Fibroblast of lung (primary cell): Measurements from ENCODE around the gene NR2F1-AS1. TPM values are rescaled to one million over a fixed set of nuclear protein-coding genes. Genes with fewer than 3 reads are reported as not detected.
A peak's percentile ranks its signal among the peaks of the same experiment; 100 is the strongest.
"Not testable (repeated sequence)": the region's sequence is repeated elsewhere in the genome, so short reads cannot be mapped to it uniquely, and the experiment has no call there.

Source experiments
- DNase-seq, 2 donors: peaks; one replicate each; pipeline versions ENCODE4 v3.0.0 to v3.0.0-alpha.2; 2010; ENCODE audit warnings: low read depth in 2 of 2
- H2AFZ ChIP-seq: 2 replicates; pipeline ENCODE4 v1.5.1; 2012; ENCODE audit warnings: low read length, control low read depth, inconsistent platforms
- H3K27ac ChIP-seq: 2 replicates; pipeline ENCODE4 v1.5.1; 2011; ENCODE audit warnings: low read length, control low read depth; ENCODE audit not compliant: insufficient read depth
- H3K27me3 ChIP-seq: 2 replicates; pipeline ENCODE4 v1.5.1; 2011; ENCODE audit warnings: mild to moderate bottlenecking, low read length; ENCODE audit not compliant: control insufficient read depth, insufficient read depth
- H3K36me3 ChIP-seq: 2 replicates; pipeline ENCODE4 v1.5.1; 2011; ENCODE audit warnings: low read length; ENCODE audit not compliant: control insufficient read depth, insufficient read depth
- H3K4me1 ChIP-seq: 2 replicates; pipeline ENCODE4 v1.5.1; 2011; ENCODE audit warnings: low read length; ENCODE audit not compliant: control insufficient read depth, insufficient read depth; ENCODE audit errors: extremely low read depth
- H3K4me2 ChIP-seq: 2 replicates; pipeline ENCODE4 v1.5.1; 2011; ENCODE audit warnings: low read length, control low read depth; ENCODE audit not compliant: insufficient read depth; ENCODE audit errors: extremely low read depth
- H3K4me3 ChIP-seq, 4 experiments: fragments of 200-600 bp in 1 of 4; sonication (generic) in 1 of 4; replicated peaks in 1 of 4; 2 replicates each; pipeline ENCODE4 v1.5.1; 2011 to 2016; ENCODE audit warnings: low read length in 4 of 4, low read depth in 3 of 4, mild to moderate bottlenecking in 3 of 4, control low read depth in 2 of 4, inconsistent platforms in 1 of 4, mixed read lengths in 1 of 4; ENCODE audit not compliant: insufficient read depth in 1 of 4; ENCODE audit errors: control extremely low read depth in 1 of 4
- H3K79me2 ChIP-seq: 2 replicates; pipeline ENCODE4 v1.5.1; 2012; ENCODE audit warnings: mild to moderate bottlenecking, low read length, inconsistent platforms; ENCODE audit not compliant: control insufficient read depth, insufficient read depth
- H3K9ac ChIP-seq: 2 replicates; pipeline ENCODE4 v1.5.1; 2011; ENCODE audit warnings: mild to moderate bottlenecking, low read length, control low read depth; ENCODE audit not compliant: insufficient read depth
- H3K9me3 ChIP-seq: 2 replicates; pipeline ENCODE4 v1.5.1; 2012; ENCODE audit warnings: low read depth, low read length; ENCODE audit not compliant: control insufficient read depth, insufficient read depth
- H4K20me1 ChIP-seq: 2 replicates; pipeline ENCODE4 v1.5.1; 2011; ENCODE audit warnings: low read length; ENCODE audit not compliant: control insufficient read depth, insufficient read depth; ENCODE audit errors: extremely low read depth
- CTCF ChIP-seq, 2 donors: IDR thresholded peaks in 1 of 2; conservative IDR thresholded peaks in 1 of 2; 1 replicate in 1 of 2; 2 replicates in 1 of 2; pipeline ENCODE4 v1.5.1; 2011 to 2012; ENCODE audit warnings: low read length in 2 of 2, control low read depth in 1 of 2, inconsistent platforms in 1 of 2, low read depth in 1 of 2, mild to moderate bottlenecking in 1 of 2
- EZH2 ChIP-seq: IDR thresholded peaks from 2 replicates; pipeline ENCODE4 v1.5.1; 2012; ENCODE audit warnings: low read length, control low read depth, mild to moderate bottlenecking; ENCODE audit errors: missing control alignments
- polyA plus RNA-seq, 2 donors: library from polyadenylated mRNA; depleted of rRNA in 1 of 2; stranded (reverse) in 1 of 2; unstranded in 1 of 2; fragments of >200 nt; gene quantifications; 2 replicates each; pipeline ENCODE4 v1.2.1, GENCODE V29; 2011 to 2012; ENCODE audit warnings: missing spikeins in 1 of 2
- total RNA-seq: library from RNA; depleted of rRNA; stranded (reverse); fragments of >200 nt; gene quantifications from 2 replicates; pipeline ENCODE4 v1.2.1, GENCODE V29; 2014

The NR2F1-AS1 gene
- total and polyA plus RNA-seq, 2 donors (not counting 1 experiment from before 2014, with no cell fraction given) = 29.6 to 44.6 TPM

- H3K4me3 ChIP-seq = no peak overlapping the region
- DNase-seq = peak in 1 of 2 donors; percentile 54
Measured at GRCh38 chr5:93395010-93395409, 186.0 kb downstream of the NR2F1-AS1 start.

GRCh38 chr5:93394301-93394700, 186.7 kb downstream of the NR2F1-AS1 start:
- H3K4me1 ChIP-seq = no peaks in the 10 kb centered on the region

More at GRCh38 chr5:93395010-93395409, 186.0 kb downstream of the NR2F1-AS1 start:
- no peaks in the 10 kb centered on the region for H3K79me2 ChIP-seq
- no peaks in the 10 kb centered on the region for H3K4me1 ChIP-seq
- no peak overlapping the region for H3K27ac ChIP-seq
- H3K36me3 ChIP-seq = no peaks in the 10 kb centered on the region
- H2AFZ ChIP-seq = no peak overlapping the region
- no peaks in the 10 kb centered on the region for H3K27me3 ChIP-seq
- no peak overlapping the region for H3K9ac ChIP-seq
- no peak overlapping the region for H3K4me2 ChIP-seq
- TF ChIP-seq EZH2 (no peak), CTCF (conservative IDR thresholded peaks at IDR 0.05 in 1 of 2, IDR thresholded peaks at IDR 0.05 in 1 of 2; ENCODE audit: low read depth in 1 of 2, low read length in 2 of 2) (no peak)
- no peaks in the 10 kb centered on the region for H4K20me1 ChIP-seq
- H3K9me3 ChIP-seq = no peaks in the 10 kb centered on the region

GRCh38 chr5:93391169-93391568, 189.8 kb downstream of the NR2F1-AS1 start:
- H3K4me3 ChIP-seq, H3K79me2 ChIP-seq, H3K36me3 ChIP-seq, H3K9ac ChIP-seq, H4K20me1 ChIP-seq, H2AFZ ChIP-seq, H3K27ac ChIP-seq, H3K4me2 ChIP-seq, DNase-seq, H3K27me3 ChIP-seq, H3K4me1 ChIP-seq, H3K9me3 ChIP-seq: not testable (repeated sequence)

More at GRCh38 chr5:93394301-93394700, 186.7 kb downstream of the NR2F1-AS1 start:
- H3K4me3 ChIP-seq = no peak overlapping the region
- no peak overlapping the region for H3K4me2 ChIP-seq
- no peak overlapping the region for H3K27ac ChIP-seq
- TF ChIP-seq EZH2 (no peak), CTCF (conservative IDR thresholded peaks at IDR 0.05 in 1 of 2, IDR thresholded peaks at IDR 0.05 in 1 of 2; ENCODE audit: low read depth in 1 of 2, low read length in 2 of 2) (no peak)
- H3K9me3 ChIP-seq = no peaks in the 10 kb centered on the region
- H3K79me2 ChIP-seq = no peaks in the 10 kb centered on the region
- H3K36me3 ChIP-seq = no peaks in the 10 kb centered on the region
- H3K9ac ChIP-seq = no peak overlapping the region
- no peak overlapping the region for H2AFZ ChIP-seq
- H4K20me1 ChIP-seq = no peaks in the 10 kb centered on the region
- no peak for DNase-seq
- no peaks in the 10 kb centered on the region for H3K27me3 ChIP-seq
